SK-N-SH treated with all-trans-retinoic acid at 6 μM for 48 hours (cell line): Measurements from ENCODE around the gene MIB2.

Experiments used
- CREB5 ChIP-seq: fragments of 250-450 bp; sonication (Bioruptor Pico); IDR thresholded peaks from 2 replicates; pipeline ENCODE4 v1.5.1; 2020; ENCODE audit warnings: low read depth, mild to moderate bottlenecking, moderate library complexity
- ESRRG ChIP-seq: fragments of 250-450 bp; sonication (Bioruptor Pico); IDR thresholded peaks from 2 replicates; pipeline ENCODE4 v1.6.1; 2021; ENCODE audit warnings: mild to moderate bottlenecking
- RARB ChIP-seq: fragments of 250-450 bp; sonication (Bioruptor Pico); IDR thresholded peaks from 2 replicates; pipeline ENCODE4 v1.8.0; 2021; ENCODE audit warnings: mild to moderate bottlenecking, moderate library complexity
- ZNF70 ChIP-seq: fragments of 450-650 bp; formaldehyde crosslinking; IDR thresholded peaks from 2 replicates; pipeline ENCODE4 v1.5.0; 2020; ENCODE audit warnings: mild to moderate bottlenecking, moderate library complexity

DNA sequence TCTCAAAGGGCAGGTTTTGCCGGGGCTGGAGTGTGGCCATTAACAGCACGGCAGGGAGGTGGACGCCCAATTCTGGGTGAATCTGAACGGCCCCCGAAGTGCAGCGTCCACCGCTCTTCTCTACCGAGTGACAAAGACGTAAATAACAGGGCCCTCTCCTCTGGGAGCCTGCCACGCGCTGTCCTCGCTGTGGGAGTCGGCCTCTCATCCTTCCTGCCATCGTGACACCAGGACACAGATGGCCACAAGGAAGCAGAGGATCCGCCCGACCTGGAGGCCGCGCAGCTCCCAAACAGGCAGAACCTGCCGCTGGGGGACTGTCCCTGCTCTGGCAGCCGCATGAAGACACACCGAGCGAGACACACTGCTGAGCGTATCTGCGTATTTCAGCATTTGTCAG lies 55.6 kb downstream of the MIB2 start:
- TF ChIP-seq ZNF70 = no peak
- TF ChIP-seq ESRRG (CRISPR knock-in tag) = no peak
- no peak for TF ChIP-seq CREB5 (CRISPR knock-in tag)
- TF ChIP-seq RARB = no peak
